ENCODE results near the gene SPATA13. TPM values are rescaled to one million over a fixed set of nuclear protein-coding genes. Genes with fewer than 3 reads are reported as not detected.
A peak's percentile ranks its signal among the peaks of the same experiment; 100 is the strongest.

SPATA13 gene
- total RNA-seq, 4 donors from 2014 or later, result 20.0 to 47.4 (median 27.6) TPM

DNA sequence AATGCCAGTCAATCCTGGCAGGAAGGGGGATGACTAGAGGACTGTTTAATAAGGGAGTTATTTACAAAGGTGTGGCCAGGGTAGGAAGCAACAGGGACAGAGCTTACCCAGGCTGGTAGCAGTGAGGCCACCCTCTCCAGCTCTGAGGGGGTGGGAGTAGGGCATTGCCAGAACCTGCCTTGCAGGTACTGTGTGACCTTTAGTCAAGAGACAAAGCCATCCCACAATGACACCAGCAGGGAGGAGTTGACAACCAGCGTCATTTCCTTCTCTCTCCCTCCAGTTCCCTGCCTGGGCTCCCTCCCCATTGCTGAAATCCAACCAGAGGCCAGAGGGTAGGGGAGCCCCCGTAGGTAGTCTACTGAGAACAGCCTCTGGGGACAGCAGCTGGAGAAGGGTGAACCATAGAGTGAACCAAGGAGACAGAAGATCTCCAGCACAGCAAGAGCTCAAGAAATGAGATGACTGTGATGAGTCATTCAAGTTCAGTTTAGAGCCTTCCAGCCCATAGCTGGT lies 33.3 kb upstream of the SPATA13 start:
- H3K4me3 ChIP-seq, result no peak overlapping the region
- TF ChIP-seq POLR2A (IDR thresholded peaks at IDR 0.05) (no peak), CTCF (IDR thresholded peaks at IDR 0.05) (no peak)

GRCh38 chr13:24128112-24128511 lies 32.4 kb upstream of the SPATA13 start:
- Histone ChIP-seq H3K4me1 (no peaks in the 10 kb centered on the region), H3K9me3 (no peaks in the 10 kb centered on the region), H3K27ac (no peak overlapping the region), H3K27me3 (no peaks in the 10 kb centered on the region), H3K36me3 (no peaks in the 10 kb centered on the region), H3K4me3 (no peak overlapping the region)
- intact Hi-C loops (cut with DNase I; ENCODE audit: low total_unique reads), result no loop called here
- no peak for TF ChIP-seq CTCF (IDR thresholded peaks at IDR 0.05)
- TF ChIP-seq POLR2A (IDR thresholded peaks at IDR 0.05), result no peak
- no peak for DNase-seq

More for the DNA sequence above, 33.3 kb upstream of the SPATA13 start:
- intact Hi-C loops (cut with DNase I; ENCODE audit: low total_unique reads), result no loop called here
- Histone ChIP-seq H3K36me3 (no peaks in the 10 kb centered on the region), H3K27ac (no peak overlapping the region), H3K27me3 (no peaks in the 10 kb centered on the region), H3K4me1 (no peaks in the 10 kb centered on the region), H3K9me3 (no peaks in the 10 kb centered on the region)
- DNase-seq, result no peak

- Histone ChIP-seq H3K9me3 (no peaks in the 10 kb centered on the region), H3K4me1 (no peaks in the 10 kb centered on the region), H3K4me3 (no peak overlapping the region), H3K27me3 (no peaks in the 10 kb centered on the region), H3K36me3 (no peaks in the 10 kb centered on the region), H3K27ac (no peak overlapping the region)
- TF ChIP-seq POLR2A (IDR thresholded peaks at IDR 0.05) (no peak), CTCF (IDR thresholded peaks at IDR 0.05) (no peak)
- DNase-seq, result no peak
- intact Hi-C loops (cut with DNase I; ENCODE audit: low total_unique reads), result no loop called here
These were observed 31.6 kb upstream of the SPATA13 start for GRCh38 chr13:24128962-24129361.

- H3K27ac ChIP-seq, result peak overlapping the region in 1 of 2 donors; percentile 26
- no peaks in the 10 kb centered on the region for H3K4me1 ChIP-seq
- TF ChIP-seq POLR2A (IDR thresholded peaks at IDR 0.05), result no peak
- TF ChIP-seq CTCF (IDR thresholded peaks at IDR 0.05), result no peak
- intact Hi-C loops (cut with DNase I; ENCODE audit: low total_unique reads), result no loop called here
- no peak for DNase-seq
- no peak overlapping the region for H3K4me3 ChIP-seq
- no peaks in the 10 kb centered on the region for H3K36me3 ChIP-seq
- no peaks in the 10 kb centered on the region for H3K9me3 ChIP-seq
- no peaks in the 10 kb centered on the region for H3K27me3 ChIP-seq
These were observed 30.4 kb upstream of the SPATA13 start for GRCh38 chr13:24129914-24130774.

GRCh38 chr13:24131749-24132148 lies 28.8 kb upstream of the SPATA13 start:
- no peaks in the 10 kb centered on the region for H3K36me3 ChIP-seq
- H3K4me3 ChIP-seq, result no peak overlapping the region
- no peaks in the 10 kb centered on the region for H3K27me3 ChIP-seq
- intact Hi-C loops (cut with DNase I; ENCODE audit: low total_unique reads), result no loop called here
- H3K9me3 ChIP-seq, result no peaks in the 10 kb centered on the region
- TF ChIP-seq CTCF (IDR thresholded peaks at IDR 0.05) (no peak), POLR2A (IDR thresholded peaks at IDR 0.05) (no peak)
- no peak overlapping the region for H3K27ac ChIP-seq
- no peaks in the 10 kb centered on the region for H3K4me1 ChIP-seq
- no peak for DNase-seq

Data from uterus (tissue), 4 donors.